Ishikawa (cell line): ENCODE results near the gene TRIM5.

Experiments
- CEBPB ChIP-seq: IDR thresholded peaks from 2 replicates; pipeline ENCODE4 v1.6.1; 2012
- CREB1 ChIP-seq: IDR thresholded peaks from 2 replicates; pipeline ENCODE4 v1.6.1; 2012; ENCODE audit warnings: low read depth
- EGR1 ChIP-seq: IDR thresholded peaks from 2 replicates; pipeline ENCODE4 v1.6.1; 2012
- EP300 ChIP-seq: IDR thresholded peaks from 2 replicates; pipeline ENCODE4 v1.6.1; 2012; ENCODE audit warnings: borderline replicate concordance
- FOXM1 ChIP-seq: IDR thresholded peaks from 2 replicates; pipeline ENCODE4 v1.6.1; 2012; ENCODE audit warnings: low read depth, borderline replicate concordance
- NFIC ChIP-seq: IDR thresholded peaks from 2 replicates; pipeline ENCODE4 v1.6.1; 2012
- RAD21 ChIP-seq: IDR thresholded peaks from 2 replicates; pipeline ENCODE4 v1.6.1; 2012; ENCODE audit warnings: low read depth
- TAF1 ChIP-seq: IDR thresholded peaks from 2 replicates; pipeline ENCODE4 v1.6.1; 2012; ENCODE audit warnings: low read depth, mild to moderate bottlenecking
- TCF12 ChIP-seq: IDR thresholded peaks from 2 replicates; pipeline ENCODE4 v1.6.1; 2012; ENCODE audit warnings: low read depth
- TEAD4 ChIP-seq: IDR thresholded peaks from 2 replicates; pipeline ENCODE4 v1.6.1; 2012
- YY1 ChIP-seq: IDR thresholded peaks from 2 replicates; pipeline ENCODE4 v1.6.1; 2012; ENCODE audit warnings: low read depth
- ZBTB7A ChIP-seq: IDR thresholded peaks from 2 replicates; pipeline ENCODE4 v1.6.1; 2012; ENCODE audit warnings: low read depth
- TF ChIP-seq, protein P1 (sequence below): IDR thresholded peaks from 2 replicates; pipeline ENCODE4 v1.6.1; 2012
- TF ChIP-seq, protein P2 (sequence below): IDR thresholded peaks from 2 replicates; pipeline ENCODE4 v1.6.1; 2012
- TF ChIP-seq, protein P3 (sequence below): IDR thresholded peaks from 2 replicates; pipeline ENCODE4 v1.6.1; 2012; ENCODE audit warnings: low read depth, mild to moderate bottlenecking

TRIM5 gene

DNA sequence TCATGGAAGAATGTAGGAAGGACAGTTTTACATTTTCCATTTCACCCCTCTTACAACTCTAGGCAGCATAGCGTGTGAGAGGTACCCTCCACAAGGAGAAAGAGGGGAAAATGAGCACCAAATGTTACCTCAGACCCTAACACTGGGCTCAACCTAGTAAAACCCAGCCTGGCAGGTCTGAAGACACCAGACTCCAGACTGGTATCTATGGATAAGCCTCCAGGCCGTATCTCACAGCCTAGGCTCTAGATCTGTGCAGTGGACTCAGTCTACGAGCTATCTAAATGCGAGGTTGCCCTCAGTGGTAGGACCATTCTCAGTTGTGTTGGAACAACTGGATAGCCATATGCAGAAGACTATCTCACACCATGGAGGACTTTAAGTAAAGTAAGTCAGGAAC, 10.5 kb downstream of the TRIM5 start:
- TF ChIP-seq RAD21 (no peak), FOXM1 (no peak), EP300 (no peak), TEAD4 (no peak), TCF12 (no peak), ZBTB7A (no peak), YY1 (no peak)
- TF ChIP-seq, protein P1, sequence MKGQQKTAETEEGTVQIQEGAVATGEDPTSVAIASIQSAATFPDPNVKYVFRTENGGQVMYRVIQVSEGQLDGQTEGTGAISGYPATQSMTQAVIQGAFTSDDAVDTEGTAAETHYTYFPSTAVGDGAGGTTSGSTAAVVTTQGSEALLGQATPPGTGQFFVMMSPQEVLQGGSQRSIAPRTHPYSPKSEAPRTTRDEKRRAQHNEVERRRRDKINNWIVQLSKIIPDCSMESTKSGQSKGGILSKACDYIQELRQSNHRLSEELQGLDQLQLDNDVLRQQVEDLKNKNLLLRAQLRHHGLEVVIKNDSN: no peak
- TF ChIP-seq, protein P2, sequence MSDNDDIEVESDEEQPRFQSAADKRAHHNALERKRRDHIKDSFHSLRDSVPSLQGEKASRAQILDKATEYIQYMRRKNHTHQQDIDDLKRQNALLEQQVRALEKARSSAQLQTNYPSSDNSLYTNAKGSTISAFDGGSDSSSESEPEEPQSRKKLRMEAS: no peak

DNA sequence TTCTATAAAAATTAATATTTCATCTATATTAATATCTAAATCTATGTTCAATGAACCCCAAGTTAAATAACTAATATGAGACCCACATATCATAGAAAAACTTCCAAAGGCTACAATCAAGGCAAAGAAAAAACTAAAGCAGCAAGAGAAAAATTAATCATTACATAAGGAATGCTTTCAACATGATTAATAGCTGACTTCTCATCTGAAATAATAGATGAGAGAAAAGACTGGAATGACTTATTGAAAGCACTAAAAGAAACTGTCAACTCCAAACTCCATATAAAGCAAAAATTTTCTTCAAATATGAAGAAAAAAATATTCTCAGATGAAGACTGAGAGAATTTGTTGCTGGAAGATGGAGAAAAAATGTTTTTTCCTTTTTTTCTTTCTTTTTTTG, 13.0 kb downstream of the TRIM5 start:
- TF ChIP-seq CREB1 (no peak), TAF1 (no peak), CEBPB (no peak), TEAD4 (no peak), EP300 (no peak), YY1 (no peak), ZBTB7A (no peak)
- TF ChIP-seq, protein P2: no peak

DNA sequence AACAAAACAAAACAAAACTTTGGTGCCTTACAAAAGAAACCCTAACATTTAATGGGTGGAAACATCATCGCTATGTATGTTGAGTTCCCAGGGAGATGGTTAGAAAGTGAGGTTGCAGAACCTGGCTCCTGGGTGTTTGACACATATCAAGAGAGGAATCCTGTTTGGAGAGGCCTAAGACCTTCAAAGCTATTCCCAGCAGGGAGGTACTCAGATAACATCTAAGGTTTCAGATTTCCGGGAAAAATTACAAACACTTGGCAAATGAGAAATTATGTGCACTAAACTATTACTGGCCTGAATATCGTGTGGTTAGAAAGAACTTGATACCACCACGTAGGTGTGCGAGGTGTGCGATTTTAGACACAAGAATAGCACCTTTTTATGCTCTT, 18.5 kb downstream of the TRIM5 start:
- TF ChIP-seq CREB1 (no peak), TCF12 (0 out of 2 replicates have a peak, but pooled peaks have one; percentile 16)

DNA sequence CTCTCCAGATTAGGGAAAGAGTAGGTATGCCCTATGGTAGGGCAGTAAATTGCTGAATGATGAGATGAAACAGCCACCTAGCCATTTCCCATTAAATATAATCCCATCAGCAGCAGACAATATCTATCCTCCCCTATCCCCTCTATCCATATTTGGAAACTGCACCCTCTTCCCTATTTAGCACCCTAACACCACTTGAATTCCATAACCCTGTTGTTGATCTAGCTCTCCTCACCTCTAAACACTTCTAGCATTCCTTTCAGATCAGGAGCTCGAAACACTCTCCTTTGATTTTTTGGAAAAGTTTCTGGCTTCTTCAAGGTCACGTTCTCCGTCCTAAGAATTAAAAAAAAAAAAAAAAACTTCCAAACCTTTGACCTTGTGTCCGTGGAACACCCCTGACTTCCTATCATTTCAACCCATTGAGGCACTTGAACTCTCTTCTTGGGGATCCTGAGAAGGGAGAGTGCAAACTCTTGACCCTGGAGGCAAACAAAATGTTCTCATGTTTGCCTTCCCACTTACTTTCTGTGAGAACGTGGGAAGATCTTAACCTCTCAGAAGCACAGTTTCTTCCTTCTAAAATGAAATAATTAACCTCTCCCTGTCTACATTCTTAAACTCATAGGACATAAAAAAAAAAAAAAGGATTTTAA, 19.0 kb downstream of the TRIM5 start:
- TF ChIP-seq EGR1: no peak
- TF ChIP-seq YY1: no peak
- no peak for TF ChIP-seq TAF1
- TF ChIP-seq CEBPB: no peak
- TF ChIP-seq, protein P3, sequence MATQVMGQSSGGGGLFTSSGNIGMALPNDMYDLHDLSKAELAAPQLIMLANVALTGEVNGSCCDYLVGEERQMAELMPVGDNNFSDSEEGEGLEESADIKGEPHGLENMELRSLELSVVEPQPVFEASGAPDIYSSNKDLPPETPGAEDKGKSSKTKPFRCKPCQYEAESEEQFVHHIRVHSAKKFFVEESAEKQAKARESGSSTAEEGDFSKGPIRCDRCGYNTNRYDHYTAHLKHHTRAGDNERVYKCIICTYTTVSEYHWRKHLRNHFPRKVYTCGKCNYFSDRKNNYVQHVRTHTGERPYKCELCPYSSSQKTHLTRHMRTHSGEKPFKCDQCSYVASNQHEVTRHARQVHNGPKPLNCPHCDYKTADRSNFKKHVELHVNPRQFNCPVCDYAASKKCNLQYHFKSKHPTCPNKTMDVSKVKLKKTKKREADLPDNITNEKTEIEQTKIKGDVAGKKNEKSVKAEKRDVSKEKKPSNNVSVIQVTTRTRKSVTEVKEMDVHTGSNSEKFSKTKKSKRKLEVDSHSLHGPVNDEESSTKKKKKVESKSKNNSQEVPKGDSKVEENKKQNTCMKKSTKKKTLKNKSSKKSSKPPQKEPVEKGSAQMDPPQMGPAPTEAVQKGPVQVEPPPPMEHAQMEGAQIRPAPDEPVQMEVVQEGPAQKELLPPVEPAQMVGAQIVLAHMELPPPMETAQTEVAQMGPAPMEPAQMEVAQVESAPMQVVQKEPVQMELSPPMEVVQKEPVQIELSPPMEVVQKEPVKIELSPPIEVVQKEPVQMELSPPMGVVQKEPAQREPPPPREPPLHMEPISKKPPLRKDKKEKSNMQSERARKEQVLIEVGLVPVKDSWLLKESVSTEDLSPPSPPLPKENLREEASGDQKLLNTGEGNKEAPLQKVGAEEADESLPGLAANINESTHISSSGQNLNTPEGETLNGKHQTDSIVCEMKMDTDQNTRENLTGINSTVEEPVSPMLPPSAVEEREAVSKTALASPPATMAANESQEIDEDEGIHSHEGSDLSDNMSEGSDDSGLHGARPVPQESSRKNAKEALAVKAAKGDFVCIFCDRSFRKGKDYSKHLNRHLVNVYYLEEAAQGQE: no peak
- TF ChIP-seq FOXM1: no peak
- no peak for TF ChIP-seq TCF12
- TF ChIP-seq TEAD4: no peak
- no peak for TF ChIP-seq ZBTB7A
- no peak for TF ChIP-seq CREB1
- TF ChIP-seq, protein P1: no peak
- no peak for TF ChIP-seq RAD21

DNA sequence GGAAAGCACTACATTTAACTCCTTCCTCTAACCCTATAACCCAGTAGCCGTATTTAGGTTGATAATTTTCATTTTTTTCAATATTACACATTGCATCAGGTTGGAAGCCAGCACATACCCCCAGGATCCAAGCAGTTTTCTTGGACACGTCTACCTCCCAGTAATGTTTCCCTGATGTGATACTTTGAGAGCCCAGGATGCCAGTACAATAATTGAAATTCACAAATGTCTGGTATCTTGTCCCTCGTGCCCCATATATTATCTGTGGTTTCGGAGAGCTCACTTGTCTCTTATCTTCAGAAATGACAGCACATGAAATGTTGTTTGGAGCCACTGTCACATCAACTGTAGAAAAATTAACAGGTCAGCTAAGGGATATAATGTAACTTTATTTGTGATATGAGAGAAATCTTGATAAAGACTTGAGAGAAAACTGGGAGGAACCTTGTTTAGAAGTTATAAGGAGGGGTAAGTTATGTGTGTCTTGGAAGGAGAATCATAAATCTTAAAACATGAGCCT, 19.8 kb downstream of the TRIM5 start:
- TF ChIP-seq, protein P3: no peak
- TF ChIP-seq TCF12 (no peak), YY1 (no peak), NFIC (no peak), FOXM1 (no peak), EP300 (no peak), CEBPB (no peak), ZBTB7A (no peak), RAD21 (no peak)

DNA sequence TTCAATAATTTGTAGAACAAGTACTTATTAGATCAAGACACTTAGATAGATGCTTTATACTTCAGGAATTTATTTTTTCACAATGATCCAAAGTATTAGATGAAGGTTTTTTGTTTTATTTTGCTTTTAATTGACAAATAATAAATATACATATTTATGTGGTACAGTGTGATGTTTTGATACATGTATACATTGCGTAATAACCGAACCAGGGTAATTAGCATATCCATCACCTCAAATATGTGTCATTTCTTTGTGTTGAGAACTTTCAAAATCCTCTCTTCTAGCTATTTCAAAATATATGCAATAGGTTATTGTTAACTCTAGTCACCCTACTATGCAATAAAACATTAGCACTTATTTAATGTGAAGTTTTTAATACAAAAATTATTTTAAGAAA, 21.4 kb downstream of the TRIM5 start:
- 0 out of 2 replicates have a peak, but pooled peaks have one; percentile 29 for TF ChIP-seq CEBPB
- no peak for TF ChIP-seq NFIC
- TF ChIP-seq FOXM1: no peak
- TF ChIP-seq TAF1: no peak
- no peak for TF ChIP-seq EGR1

DNA sequence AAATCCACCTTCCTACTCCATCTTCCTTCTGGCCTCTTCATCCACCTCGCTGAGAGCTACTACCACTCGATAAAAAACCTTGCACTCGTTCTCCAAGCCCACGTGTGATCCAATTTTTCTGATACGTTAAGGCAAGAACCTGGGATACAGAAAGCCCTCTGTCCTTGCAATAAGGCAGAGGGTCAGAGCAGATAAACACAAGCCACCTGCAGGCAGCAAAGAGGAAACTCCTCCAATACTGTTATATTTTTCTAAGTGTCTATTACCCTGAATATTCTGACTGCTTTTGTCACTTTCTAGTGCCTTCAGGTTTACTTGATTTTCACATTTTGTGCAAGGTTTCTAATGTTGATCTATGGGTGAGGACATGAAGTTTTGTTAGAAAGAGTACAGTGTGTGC, 26.6 kb downstream of the TRIM5 start:
- no peak for TF ChIP-seq FOXM1
- no peak for TF ChIP-seq EGR1
- no peak for TF ChIP-seq CREB1
- no peak for TF ChIP-seq EP300
- TF ChIP-seq, protein P3: no peak
- TF ChIP-seq TCF12: no peak
- TF ChIP-seq ZBTB7A: no peak
- TF ChIP-seq TAF1: no peak
- no peak for TF ChIP-seq YY1
- no peak for TF ChIP-seq CEBPB
- no peak for TF ChIP-seq TEAD4
- no peak for TF ChIP-seq RAD21
- TF ChIP-seq NFIC: no peak
- TF ChIP-seq, protein P2: no peak
- TF ChIP-seq, protein P1: no peak
